Neural cell (in vitro differentiated cells): ENCODE results near the gene PKNOX2. TPM values are rescaled to one million over a fixed set of nuclear protein-coding genes. Genes with fewer than 3 reads are reported as not detected.

ENCODE experiments used
- H2AFZ ChIP-seq: fragments of 200-600, 300-800 bp; sonication (generic), shearing (Covaris generic); 2 replicates; pipeline ENCODE4 v1.6.0; 2014; ENCODE audit warnings: low read depth, mild to moderate bottlenecking, antibody characterized with exemption, low read length, moderate library complexity
- H3F3A ChIP-seq: fragments of 200-600 bp; shearing (Covaris generic); 2 replicates; pipeline ENCODE4 v1.6.1; 2016; ENCODE audit warnings: mild to moderate bottlenecking, moderate library complexity, mixed read lengths, antibody characterized with exemption, low read length; ENCODE audit not compliant: insufficient read depth, poor library complexity, severe bottlenecking
- H3K27ac ChIP-seq: fragments of 200-600, 300-800 bp; sonication (generic), shearing (Covaris generic); 2 replicates; pipeline ENCODE4 v1.5.1; 2014; ENCODE audit warnings: mild to moderate bottlenecking, low read length, moderate library complexity
- H3K27me3 ChIP-seq: fragments of 300-800, 200-600 bp; sonication (generic), shearing (Covaris generic); 2 replicates; pipeline ENCODE4 v1.6.0; 2014; ENCODE audit warnings: mild to moderate bottlenecking, low read depth, low read length, moderate library complexity; ENCODE audit not compliant: insufficient read depth
- H3K36me3 ChIP-seq: fragments of 300-800, 200-600 bp; sonication (generic), shearing (Covaris generic); 2 replicates; pipeline ENCODE4 v1.5.1; 2014; ENCODE audit warnings: mild to moderate bottlenecking, antibody characterized with exemption, low read length, moderate library complexity; ENCODE audit not compliant: insufficient read depth
- H3K4me2 ChIP-seq: fragments of 300-800, 200-600 bp; sonication (generic), shearing (Covaris generic); 2 replicates; pipeline ENCODE4 v1.6.0; 2014; ENCODE audit warnings: mild to moderate bottlenecking, low read length
- H3K4me3 ChIP-seq: fragments of 300-800, 200-600 bp; sonication (generic), shearing (Covaris generic); 2 replicates; pipeline ENCODE4 v1.5.1; 2014; ENCODE audit warnings: mild to moderate bottlenecking, low read length, moderate library complexity
- H3K79me2 ChIP-seq: fragments of 200-600 bp; shearing (Covaris generic); replicated peaks from 2 replicates; pipeline ENCODE4 v1.6.0; 2014; ENCODE audit warnings: mild to moderate bottlenecking, low read length, moderate library complexity; ENCODE audit not compliant: insufficient read depth
- H3K9ac ChIP-seq: fragments of 300-800, 200-600 bp; sonication (generic), shearing (Covaris generic); 2 replicates; pipeline ENCODE4 v1.6.1; 2016; ENCODE audit warnings: mild to moderate bottlenecking, low read length, mixed read lengths
- H3K9me2 ChIP-seq: fragments of 200-600 bp; shearing (Covaris generic); 2 replicates; pipeline ENCODE4 v1.6.1; 2016; ENCODE audit warnings: mild to moderate bottlenecking, low read length, mixed read lengths; ENCODE audit not compliant: insufficient read depth
- H3K9me3 ChIP-seq: fragments of 200-600, 300-800 bp; sonication (generic), shearing (Covaris generic); 2 replicates; pipeline ENCODE4 v1.6.1; 2016; ENCODE audit warnings: mild to moderate bottlenecking, mixed run types, low read length, moderate library complexity, mixed read lengths
- H4K20me1 ChIP-seq: fragments of 200-600 bp; shearing (Covaris generic); 2 replicates; pipeline ENCODE4 v1.6.1; 2016; ENCODE audit warnings: mild to moderate bottlenecking, mixed run types; ENCODE audit not compliant: insufficient read depth
- CTCF ChIP-seq: fragments of 450-650 bp; IDR thresholded peaks from 2 replicates; pipeline ENCODE4 v1.5.1; 2014; ENCODE audit warnings: antibody characterized with exemption, mild to moderate bottlenecking, moderate library complexity; ENCODE audit not compliant: poor library complexity, severe bottlenecking
- EP300 ChIP-seq: fragments of 450-650 bp; conservative IDR thresholded peaks from 2 replicates; pipeline ENCODE4 v1.6.1; 2014; ENCODE audit warnings: antibody characterized with exemption, mild to moderate bottlenecking, moderate library complexity; ENCODE audit not compliant: poor library complexity, severe bottlenecking
- EZH2 ChIP-seq: fragments of 200-600, 300-800 bp; shearing (Covaris generic), sonication (generic); IDR thresholded peaks from 2 replicates; pipeline ENCODE4 v1.6.1; 2014; ENCODE audit warnings: antibody characterized with exemption, low read length, borderline replicate concordance, mild to moderate bottlenecking; ENCODE audit not compliant: insufficient read depth, poor library complexity, severe bottlenecking
- MXI1 ChIP-seq: fragments of 450-650 bp; conservative IDR thresholded peaks from 2 replicates; pipeline ENCODE4 v1.6.1; 2014; ENCODE audit warnings: antibody characterized with exemption, mild to moderate bottlenecking; ENCODE audit not compliant: poor library complexity, severe bottlenecking
- POLR2AphosphoS5 ChIP-seq: IDR thresholded peaks from 2 replicates; pipeline ENCODE4 v1.6.1; 2012
- RAD21 ChIP-seq: fragments of 450-650 bp; conservative IDR thresholded peaks from 2 replicates; pipeline ENCODE4 v1.6.1; 2014; ENCODE audit warnings: antibody characterized with exemption, mild to moderate bottlenecking, moderate library complexity
- REST ChIP-seq: IDR thresholded peaks from 2 replicates; pipeline ENCODE4 v1.6.1; 2012; ENCODE audit warnings: borderline replicate concordance
- SMC3 ChIP-seq: fragments of 450-650 bp; conservative IDR thresholded peaks from 2 replicates; pipeline ENCODE4 v1.6.1; 2014; ENCODE audit warnings: antibody characterized with exemption, mild to moderate bottlenecking, moderate library complexity; ENCODE audit not compliant: poor library complexity
- TAF1 ChIP-seq: IDR thresholded peaks from 2 replicates; pipeline ENCODE4 v1.6.1; 2012; ENCODE audit warnings: low read depth
- polyA plus RNA-seq: library from polyadenylated mRNA; depleted of rRNA; stranded (reverse); fragments of >200 nt; gene quantifications from 2 replicates; pipeline ENCODE4 v1.2.3, GENCODE V29; 2014

Gene PKNOX2
- polyA plus RNA-seq, 1 donor from 2014 or later = 0.99 TPM

DNA sequence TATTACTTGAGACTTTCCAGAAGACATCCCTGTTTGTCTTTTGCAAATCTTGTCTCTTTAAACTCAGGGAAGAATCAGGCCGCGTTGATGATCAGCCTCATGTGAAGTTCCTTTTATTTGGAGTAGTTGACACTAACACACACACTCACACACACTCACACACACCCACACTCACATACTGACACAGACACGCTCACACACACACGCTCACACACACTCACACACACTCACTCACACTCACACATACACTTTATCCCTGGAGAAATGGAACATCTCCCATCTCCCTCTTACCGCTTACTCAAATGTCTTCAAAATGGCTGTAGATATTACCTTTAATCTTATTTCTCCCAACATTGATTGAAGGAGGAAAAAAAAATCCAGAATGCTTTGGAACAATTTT is 129.0 kb downstream of the PKNOX2 start:
- no peaks in the 10 kb centered on the region for H3K79me2 ChIP-seq
- H3K9me2 ChIP-seq = no peaks in the 10 kb centered on the region
- H3K27me3 ChIP-seq = no peaks in the 10 kb centered on the region
- H4K20me1 ChIP-seq = no peaks in the 10 kb centered on the region
- no peaks in the 10 kb centered on the region for H3F3A ChIP-seq
- no peak overlapping the region for H3K27ac ChIP-seq
- no peak overlapping the region for H2AFZ ChIP-seq
- H3K4me2 ChIP-seq = no peak overlapping the region
- no peaks in the 10 kb centered on the region for H3K9me3 ChIP-seq
- TF ChIP-seq TAF1 (no peak), EP300 (no peak), REST (no peak), POLR2AphosphoS5 (no peak), MXI1 (no peak), SMC3 (no peak), CTCF (no peak), EZH2 (no peak), RAD21 (no peak)
- no peak overlapping the region for H3K9ac ChIP-seq
- no peaks in the 10 kb centered on the region for H3K36me3 ChIP-seq
- H3K4me3 ChIP-seq = no peak overlapping the region

- no peaks in the 10 kb centered on the region for H3K79me2 ChIP-seq
- H3K4me3 ChIP-seq = no peak overlapping the region
- H3K27ac ChIP-seq = no peak overlapping the region
- TF ChIP-seq RAD21 = no peak
- TF ChIP-seq EP300 = no peak
- TF ChIP-seq CTCF = no peak
- no peak for TF ChIP-seq POLR2AphosphoS5
- no peak overlapping the region for H2AFZ ChIP-seq
- H3K9ac ChIP-seq = no peak overlapping the region
- H3K27me3 ChIP-seq = no peaks in the 10 kb centered on the region
- no peaks in the 10 kb centered on the region for H4K20me1 ChIP-seq
- no peaks in the 10 kb centered on the region for H3K9me2 ChIP-seq
- no peaks in the 10 kb centered on the region for H3F3A ChIP-seq
- no peak overlapping the region for H3K4me2 ChIP-seq
- no peaks in the 10 kb centered on the region for H3K9me3 ChIP-seq
- H3K36me3 ChIP-seq = no peaks in the 10 kb centered on the region
These were observed 131.4 kb downstream of the PKNOX2 start for GRCh38 chr11:125295931-125296330.
